COLO829 (cell line): ENCODE data around the gene SLC6A13.

ENCODE experiments used
- DNase-seq: peaks from one replicate; pipeline ENCODE4 v3.0.0; 2012; ENCODE audit warnings: low spot score

SLC6A13 gene

GRCh38 chr12:177980-178828, 84.4 kb downstream of the SLC6A13 start:
- no peak for DNase-seq

DNA sequence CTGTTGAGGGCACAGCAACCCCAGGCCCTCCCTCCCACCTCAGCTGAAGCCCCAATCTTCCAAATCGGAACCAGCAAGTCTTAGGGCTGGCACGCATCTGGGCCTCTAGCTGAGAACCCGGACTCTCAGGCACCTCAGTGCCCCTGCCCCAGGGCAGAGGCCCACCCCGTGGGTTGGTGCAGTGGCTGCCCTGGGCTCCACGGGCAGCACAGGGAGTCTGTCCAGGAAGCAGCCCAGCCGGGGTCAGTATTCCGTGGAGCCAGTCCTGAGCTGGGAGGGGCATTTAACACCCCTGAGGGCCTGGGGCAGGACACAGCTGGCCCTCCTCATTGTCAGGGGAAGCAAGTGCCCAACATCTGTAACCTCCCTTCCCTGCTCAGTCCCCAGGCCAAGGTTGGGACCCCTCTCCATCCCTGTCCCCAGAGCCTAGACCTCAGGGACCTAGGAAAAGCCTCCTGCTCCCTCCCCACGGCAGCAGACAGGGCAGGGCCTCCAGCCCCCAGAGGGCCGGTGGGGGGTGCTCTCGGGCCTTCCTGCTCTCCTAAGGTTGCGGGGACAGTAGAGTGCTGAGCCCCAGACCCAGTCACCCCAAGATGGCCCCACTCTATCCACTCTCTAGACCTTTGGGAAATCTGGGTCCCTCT, 85.2 kb downstream of the SLC6A13 start:
- no peak for DNase-seq

GRCh38 chr12:176321-177181, 86.1 kb downstream of the SLC6A13 start:
- no peak for DNase-seq

DNA sequence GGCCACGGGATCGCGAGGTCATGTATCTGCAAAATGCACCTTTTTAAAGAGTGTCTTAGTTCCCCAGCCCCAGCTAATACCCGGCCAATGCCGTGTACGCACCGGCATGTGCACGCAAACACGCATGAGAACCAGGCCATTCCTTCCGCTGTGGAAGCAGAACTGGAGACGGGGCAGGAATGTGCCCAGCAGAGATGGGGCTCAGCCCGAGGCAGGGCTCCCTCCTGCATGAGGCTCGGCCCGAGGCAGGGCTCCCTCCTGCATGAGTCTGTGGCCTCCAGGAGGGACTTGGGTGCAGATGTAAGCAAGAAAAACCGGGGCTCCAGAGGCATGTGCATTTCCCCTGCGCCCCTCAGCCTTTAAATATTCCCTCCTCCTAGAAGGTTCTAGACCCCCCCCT, 86.9 kb downstream of the SLC6A13 start:
- DNase-seq: no peak

GRCh38 chr12:175250-175649, 87.4 kb downstream of the SLC6A13 start:
- DNase-seq: no peak

DNA sequence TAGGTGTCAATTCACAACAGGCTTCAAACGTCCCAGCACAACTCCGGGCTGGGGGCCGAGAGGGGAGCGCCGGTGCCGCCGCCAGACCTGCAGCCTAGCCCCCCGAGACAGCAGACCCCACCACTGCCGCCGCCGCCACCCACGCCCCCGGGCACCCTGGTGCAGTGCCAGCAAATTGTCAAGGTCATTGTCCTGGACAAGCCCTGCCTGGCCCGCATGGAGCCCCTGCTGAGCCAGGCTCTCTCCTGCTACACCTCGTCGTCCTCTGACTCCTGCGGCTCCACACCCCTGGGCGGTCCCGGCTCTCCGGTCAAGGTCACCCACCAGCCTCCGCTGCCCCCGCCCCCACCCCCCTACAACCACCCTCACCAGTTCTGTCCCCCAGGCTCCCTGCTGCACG, 88.0 kb downstream of the SLC6A13 start:
- no peak for DNase-seq

- DNase-seq: no peak
Measured at GRCh38 chr12:174124-174523, 88.5 kb downstream of the SLC6A13 start.

- DNase-seq: no peak
Measured at GRCh38 chr12:172732-173161, 89.9 kb downstream of the SLC6A13 start.

DNA sequence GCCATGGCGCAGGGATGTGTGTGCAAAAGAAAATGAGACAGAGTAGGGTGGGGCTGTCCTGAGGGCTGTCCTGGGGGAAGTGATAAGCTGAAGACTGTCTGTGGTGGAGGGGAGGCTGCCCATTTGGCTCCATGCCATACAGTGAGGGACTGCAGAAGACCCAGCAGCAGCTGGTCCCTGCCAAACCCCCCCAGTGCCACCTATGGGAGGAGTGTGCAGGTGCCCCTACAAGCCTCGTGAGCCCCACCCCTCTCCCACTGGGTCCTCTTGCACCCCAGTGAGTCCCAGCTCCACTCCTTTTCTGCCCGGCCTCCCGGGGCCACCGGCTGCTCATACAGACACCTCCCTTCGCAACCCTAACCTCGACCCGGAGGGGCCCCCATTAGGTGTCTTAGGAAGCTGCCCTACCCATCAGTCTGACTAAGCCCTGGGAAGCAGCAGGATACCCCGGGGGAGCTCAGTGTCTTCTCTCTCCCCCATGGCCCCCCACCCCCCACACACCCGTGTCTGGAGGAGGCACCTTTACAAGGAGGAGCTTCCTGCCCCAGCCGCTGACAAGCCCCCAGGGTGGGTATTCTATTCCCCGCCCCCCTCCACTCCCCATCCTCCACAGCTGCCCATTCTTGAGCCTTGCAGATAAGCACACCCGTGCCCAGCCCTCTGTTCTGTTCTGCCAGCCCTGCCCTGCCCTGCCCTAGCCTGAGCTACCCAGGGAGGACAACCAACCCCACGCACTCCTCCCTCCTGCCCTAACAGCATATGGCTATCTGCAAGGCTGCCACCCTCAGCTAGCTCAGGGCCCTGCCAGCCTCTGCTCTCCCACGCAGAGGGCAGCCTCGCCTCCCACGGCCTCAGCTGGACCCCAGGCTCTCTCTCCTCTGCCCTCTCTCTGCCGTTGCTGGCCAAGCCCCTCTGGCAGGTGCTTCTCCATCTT, 90.6 kb downstream of the SLC6A13 start:
- no peak for DNase-seq

- DNase-seq: no peak
Measured at GRCh38 chr12:171276-171675, 91.4 kb downstream of the SLC6A13 start.
